ENCODE data around the gene CORO1C.

CORO1C gene

DNA sequence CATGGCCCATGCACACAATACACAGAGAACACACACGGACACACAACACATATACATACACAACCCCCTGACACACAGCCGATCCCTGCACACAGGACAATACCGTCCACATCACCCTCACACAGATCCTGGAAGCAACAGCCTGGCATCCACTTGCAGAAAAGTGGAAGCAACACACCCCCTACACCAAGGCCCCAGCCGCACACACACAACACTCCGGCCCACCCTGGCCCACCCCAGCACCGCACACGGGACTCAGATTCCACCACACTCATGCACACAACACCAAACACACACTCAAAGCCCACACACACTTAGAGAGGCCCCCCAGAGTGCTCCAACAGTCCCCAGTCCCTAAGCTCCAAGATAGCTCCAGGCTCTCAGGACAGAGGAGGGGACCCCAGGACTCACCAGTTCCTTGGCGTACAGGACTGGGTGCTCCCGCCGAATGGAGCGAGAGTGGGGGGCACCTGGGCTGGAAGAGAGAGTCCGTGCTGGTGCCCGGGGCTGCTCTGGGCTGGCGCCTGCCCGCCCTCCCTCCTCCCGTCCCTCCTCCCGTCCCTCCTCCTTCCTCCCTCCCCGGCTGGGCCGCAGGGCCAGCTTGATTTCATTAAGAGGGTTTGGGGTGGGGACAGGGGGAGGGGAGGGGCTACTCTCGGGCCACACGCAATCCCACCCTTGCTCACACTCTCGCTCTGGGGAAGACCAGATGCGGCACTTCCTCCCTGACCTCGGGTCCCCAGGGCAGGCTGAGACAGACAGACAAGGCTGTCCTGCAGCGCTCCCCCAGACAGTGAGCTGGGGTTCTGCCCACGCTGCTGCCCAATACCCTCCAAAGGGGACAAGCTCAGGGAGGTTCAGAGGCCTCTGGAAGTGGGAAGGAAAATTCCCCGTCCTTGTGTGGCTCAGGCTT is 133.5 kb downstream of the CORO1C start, which contains the start of gene TMEM119:
Gene TMEM119 (minus strand): TSS at position 526 of the 913 bp plus-strand sequence. CDS start 5,701 bp downstream, outside the sequence.
- no peak for DNase-seq

GRCh38 chr12:108596854-108597558 is 134.3 kb downstream of the CORO1C start:
- DNase-seq, result no peak

DNA sequence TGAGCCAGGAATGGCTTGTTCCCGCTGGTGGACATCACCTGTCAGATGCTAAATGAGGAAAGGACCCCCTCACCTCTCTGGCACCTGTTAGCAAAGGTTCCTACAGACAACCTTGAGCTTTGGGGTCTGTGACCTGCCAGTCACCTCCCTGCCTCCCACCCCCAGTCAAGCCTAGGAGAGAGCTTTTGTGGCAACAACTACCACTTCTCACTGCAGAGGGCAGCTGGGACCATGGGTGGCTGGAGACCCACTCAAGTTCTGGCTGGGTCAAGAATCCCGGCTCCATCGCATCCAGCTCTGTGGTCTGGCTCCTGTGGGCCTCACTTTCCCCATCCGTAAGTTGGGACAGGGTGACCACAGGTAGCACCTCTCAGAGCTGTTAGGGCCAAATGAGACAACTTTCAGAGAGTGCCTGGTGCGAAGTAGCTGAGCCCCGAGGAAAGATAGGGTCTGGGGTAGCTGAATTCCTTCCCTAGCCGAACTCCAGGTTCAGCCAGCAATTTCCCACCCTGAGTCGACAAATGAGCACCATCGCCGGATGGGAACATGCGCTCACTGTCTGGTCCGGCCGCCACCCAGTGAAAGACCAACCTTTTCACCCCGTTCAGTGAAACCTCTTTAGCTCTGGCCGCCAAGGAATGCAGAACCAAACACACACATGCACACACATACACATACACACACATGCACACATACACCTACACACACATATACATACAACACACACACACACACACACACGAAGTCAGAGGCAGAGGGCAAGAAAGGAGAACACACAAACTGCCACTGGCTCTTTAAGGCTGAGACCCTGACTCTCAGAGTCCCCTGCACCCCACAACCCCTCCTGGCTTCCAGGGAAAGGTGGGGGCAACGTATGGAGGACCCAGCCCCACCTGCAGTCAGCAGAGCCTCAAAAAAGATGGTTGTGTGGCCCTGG is 135.3 kb downstream of the CORO1C start:
- no peak for DNase-seq
